HG03108 (cell line): ENCODE data around the gene ARID4B.

ENCODE experiments used
- ATAC-seq: cut with Tn5 transposase; IDR thresholded peaks from one replicate; pipeline ENCODE4 v1.9.1; 2021; ENCODE audit warnings: moderate library complexity; ENCODE audit not compliant: unreplicated experiment

ARID4B gene

GRCh38 chr1:235130766-235131270 lies 197.2 kb downstream of the ARID4B start:
- ATAC-seq, result no peak

- ATAC-seq, result no peak
These were observed 198.0 kb downstream of the ARID4B start for GRCh38 chr1:235129774-235130570.

GRCh38 chr1:235128456-235129328 lies 199.3 kb downstream of the ARID4B start, which contains the start of gene TOMM20:
Gene TOMM20, minus strand, starts transcription at chr1:235128837. Its CDS starts 122 bp downstream, at chr1:235128715.
- ATAC-seq, result peak; percentile 92

GRCh38 chr1:235127732-235128455 lies 200.1 kb downstream of the ARID4B start:
- no peak for ATAC-seq

GRCh38 chr1:235127203-235127602 lies 200.8 kb downstream of the ARID4B start:
- no peak for ATAC-seq

GRCh38 chr1:235124665-235125064 lies 203.3 kb downstream of the ARID4B start:
- ATAC-seq, result no peak

- ATAC-seq, result no peak
These were observed 203.9 kb downstream of the ARID4B start for GRCh38 chr1:235124111-235124510.

- ATAC-seq, result no peak
These were observed 205.6 kb downstream of the ARID4B start for GRCh38 chr1:235122348-235122747.
